NCI-H2196 (cell line): ENCODE measurements around the gene SLC25A20.

ENCODE experiments used
- DNase-seq: peaks from one replicate; lab custom pipeline; 2025; ENCODE audit not compliant: unreplicated experiment; lab: John Stamatoyannopoulos, UW

SLC25A20 gene

DNA sequence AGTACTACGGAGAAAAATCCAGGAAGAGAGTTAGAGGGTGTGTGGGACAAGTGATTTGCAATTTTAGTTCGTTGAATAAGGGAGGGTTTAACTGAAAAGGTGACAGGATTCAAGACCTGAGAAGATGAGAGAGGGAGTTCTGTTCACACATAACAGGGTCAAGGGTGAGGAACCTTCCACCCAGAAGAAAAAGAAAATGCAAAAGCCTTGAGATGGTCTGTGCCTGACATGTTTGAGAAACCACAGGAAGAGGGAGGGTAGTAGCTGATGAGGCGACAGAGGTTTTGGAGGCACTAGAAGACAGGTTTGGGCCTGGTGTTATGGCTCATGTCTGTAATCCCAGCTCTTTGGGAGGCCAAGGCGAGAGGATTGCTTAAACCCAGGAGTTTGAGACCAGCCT lies 591 bp upstream of the SLC25A20 start:
- no peak for DNase-seq

DNA sequence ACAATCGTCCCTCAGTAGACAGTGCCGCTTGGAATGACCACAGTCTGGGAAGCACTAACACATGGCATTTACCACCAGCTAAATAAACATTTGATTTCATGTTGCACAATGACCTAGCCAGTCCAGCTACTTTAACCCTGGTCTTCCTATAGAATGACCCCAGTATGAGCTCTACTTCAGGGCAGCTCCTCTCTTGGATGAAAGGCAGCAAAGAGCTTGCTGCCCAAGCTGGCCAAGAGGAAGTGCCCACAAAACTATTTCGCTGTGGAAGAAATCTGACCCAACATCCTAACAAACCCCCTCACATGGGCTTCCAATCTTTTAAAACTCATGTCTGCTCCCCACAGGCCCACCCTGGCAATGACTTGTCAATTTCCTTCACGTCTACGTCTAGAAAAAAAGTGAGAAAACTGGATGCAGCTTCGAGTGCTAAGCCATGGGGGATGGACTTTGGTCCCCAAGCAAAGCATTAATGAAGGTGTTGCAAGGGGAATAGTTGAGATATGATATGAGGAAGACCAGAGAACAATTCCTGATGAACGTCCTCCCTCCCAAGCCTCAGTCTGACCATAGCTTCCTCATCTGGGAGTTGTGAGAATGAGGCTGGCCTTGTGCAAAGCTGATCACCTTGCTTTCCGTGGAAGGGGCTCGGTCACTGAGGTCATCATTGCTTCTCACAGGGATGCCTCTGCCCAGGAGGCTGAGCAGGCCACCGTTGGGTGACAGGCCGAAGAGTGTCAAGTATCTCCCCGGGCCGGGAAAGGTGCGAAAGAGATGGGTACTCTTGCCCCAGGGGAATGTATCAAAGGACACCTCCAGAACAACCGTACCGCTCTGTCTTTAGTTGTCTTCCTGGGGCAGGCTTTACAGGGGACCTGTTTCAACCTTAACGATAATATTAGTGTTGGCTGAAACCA lies 964 bp downstream of the SLC25A20 start:
- no peak for DNase-seq

DNA sequence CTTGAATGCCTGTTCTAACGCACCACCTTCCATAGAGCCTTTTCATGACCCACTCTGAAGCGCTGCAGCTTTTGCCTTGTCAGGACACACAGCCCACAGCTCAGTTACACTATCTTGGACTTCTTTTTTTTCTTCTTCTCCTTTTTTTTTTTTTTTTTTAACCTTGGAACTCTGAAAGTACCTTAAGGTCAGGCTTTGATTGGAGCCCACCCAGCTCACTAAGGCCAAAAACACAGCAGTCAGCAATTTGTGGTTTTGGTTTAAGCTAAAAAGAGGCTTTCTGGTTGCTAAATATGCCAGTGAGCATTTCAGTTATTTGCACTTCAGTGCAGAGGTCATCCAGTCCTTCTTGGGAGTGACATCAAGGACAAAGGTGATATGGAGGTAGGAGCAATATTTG lies 1.7 kb downstream of the SLC25A20 start:
- no peak for DNase-seq

DNA sequence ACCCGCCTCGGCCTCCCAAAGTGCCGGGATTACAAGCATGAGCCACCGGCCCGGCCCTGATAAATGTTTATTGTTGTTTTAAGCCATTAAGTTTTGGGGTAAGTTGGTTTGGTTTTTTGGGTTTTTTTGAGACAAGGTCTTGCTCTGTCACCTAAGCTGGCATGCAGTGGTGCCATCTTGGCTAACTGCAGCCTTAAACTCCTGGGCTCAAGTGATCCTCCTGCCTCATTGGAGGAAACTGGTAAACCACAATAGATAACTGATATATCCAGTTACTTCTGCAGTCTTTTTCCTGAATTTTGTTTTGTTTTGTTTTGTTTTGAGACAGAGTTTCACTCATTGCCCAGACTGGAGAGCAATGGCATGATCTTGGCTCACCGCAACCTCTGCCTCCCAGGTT lies 4.2 kb downstream of the SLC25A20 start:
- no peak for DNase-seq

DNA sequence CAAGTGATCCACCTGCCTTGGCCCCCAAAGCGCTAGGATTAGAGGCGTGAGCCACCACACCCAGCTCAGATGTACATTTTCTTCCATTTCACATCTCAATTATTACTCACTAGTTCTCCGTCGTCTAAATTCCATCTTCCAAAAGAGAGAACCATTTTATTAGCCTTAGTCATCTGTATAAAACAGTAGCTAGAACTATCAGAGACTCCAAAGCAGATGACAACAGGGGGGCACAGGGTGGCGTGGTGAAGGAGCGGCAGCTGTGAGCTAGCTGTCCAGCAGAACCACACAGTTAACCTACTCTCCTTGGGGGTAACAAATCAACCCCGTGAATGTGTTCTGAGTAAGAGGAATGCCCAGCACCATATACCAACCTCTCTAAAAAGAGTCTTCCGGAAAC lies 7.1 kb downstream of the SLC25A20 start:
- no peak for DNase-seq

DNA sequence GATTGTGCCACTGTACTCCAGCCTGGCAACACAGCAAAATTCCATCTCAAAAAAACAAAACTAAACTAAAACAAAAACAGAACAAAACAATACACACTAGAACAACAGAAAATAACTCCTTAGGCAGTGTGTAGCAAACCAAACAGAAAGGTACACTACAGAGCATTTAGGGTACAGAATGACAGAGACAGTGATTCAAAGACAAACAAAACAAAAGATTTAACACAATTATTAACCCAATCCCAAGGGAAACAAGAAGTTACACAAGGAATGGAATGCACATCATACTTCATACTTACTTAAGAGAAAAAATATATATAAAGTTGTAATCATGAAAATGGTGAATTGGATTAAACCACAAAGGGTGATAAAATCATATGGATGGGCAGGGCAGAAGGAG lies 12.9 kb downstream of the SLC25A20 start:
- DNase-seq: no peak

DNA sequence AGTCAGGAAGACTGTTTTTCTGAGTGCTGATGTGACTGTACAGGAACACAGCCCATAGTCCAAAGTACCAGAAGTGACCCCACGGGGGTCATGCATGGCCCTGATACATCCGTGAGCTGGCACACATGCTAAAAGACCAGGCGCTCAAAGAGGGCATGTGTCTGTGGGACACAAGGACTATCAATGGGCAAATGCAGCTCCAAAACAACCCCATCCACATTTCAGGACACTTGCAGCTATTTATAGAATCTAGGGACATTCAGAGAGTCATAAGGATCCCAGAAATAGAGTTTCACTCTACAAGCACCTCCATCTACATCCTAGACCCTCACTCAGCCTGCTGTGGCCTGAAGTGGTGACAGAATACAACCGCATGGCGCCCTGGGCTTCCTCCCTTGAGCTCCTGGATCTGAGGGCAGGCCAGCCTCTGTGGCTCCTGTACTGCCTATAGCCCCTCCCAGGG lies 17.0 kb downstream of the SLC25A20 start:
- DNase-seq: no peak

DNA sequence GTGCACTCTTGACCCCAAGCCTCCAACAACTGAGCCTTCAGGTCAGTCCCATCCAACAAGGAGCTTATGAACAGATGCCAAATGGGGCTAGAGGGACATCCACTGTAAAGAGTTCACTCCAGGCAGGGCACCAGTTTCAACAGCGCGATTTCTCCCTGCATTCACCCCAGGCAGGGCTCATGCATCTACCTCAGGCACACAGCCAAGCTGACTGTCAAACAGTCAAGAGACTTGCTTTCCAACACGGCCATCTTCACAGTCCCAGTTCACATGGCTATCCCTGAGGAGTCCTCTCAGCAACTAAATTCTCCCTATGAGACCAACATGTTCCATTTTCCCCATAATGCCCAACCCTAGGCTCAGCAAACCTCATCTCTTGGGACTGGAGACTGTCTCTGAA lies 17.7 kb downstream of the SLC25A20 start:
- no peak for DNase-seq

DNA sequence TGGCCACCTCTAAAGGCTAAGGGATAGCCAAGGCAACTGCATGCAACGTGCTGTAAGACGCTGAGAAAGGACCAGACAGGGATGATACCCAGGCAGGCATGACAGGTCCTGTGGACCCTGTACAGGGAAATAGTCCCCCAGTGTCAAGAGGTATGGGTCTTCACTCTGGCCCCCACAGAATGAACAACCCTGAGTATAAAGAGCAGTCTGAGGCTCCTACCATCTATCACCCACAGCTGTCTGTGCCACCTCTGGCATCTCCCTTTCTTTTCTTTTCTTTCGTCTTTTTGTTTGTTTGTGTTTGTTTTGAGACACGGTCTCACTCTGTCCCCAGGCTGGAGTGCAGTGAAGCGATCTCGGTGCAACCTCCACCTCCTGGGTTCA lies 18.7 kb downstream of the SLC25A20 start:
- no peak for DNase-seq

DNA sequence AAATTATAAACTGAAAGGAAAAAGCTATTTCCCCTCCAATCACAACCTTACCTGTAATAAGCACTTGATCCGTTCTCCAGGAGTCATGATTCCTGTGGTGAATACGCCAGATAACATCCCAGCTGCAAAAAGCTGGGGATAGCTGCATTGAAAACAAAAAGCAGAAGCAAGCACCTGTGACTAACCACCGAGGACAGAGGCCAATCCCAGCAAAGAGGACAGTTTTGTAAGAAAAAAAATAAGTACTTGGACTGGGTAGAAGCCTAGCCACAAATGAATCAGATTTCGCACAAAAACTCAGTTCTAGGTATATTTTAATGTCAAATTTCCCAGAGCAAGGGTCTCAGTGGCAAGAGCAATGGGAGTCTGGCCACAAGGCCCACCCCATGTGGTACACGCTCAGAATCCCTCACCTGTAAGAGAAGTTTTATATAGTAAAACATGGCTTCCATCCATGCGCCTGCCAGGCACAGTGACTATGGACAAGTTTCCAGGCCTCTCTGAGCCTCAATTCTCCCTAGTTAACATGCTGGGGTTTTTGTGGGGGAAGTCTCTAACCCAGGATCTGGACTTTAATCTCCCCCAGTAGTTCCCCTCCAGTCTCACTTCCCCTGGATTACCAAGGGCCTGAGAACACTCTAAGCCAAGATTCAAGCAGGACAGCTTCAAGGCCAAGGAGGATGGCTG lies 19.2 kb downstream of the SLC25A20 start:
- no peak for DNase-seq

DNA sequence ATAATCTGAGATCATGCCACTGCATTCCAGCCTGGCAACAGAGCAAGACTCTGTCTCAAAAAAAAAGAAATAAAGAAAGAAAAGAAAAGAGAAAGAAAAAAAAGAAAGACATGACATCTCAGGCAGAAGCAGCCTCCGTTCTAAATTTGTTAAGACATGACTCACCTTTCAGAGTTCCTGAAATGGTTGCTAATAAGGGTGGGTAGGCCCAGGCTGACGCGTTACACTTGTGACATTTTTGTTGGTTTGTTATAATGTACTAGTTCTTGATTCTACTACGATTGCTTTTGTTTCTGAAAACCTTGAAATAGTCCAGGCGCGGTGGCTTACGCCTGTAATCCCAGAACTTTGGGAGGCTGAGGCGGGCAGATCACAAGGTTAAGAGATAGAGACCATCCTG lies 21.0 kb downstream of the SLC25A20 start:
- DNase-seq: no peak

DNA sequence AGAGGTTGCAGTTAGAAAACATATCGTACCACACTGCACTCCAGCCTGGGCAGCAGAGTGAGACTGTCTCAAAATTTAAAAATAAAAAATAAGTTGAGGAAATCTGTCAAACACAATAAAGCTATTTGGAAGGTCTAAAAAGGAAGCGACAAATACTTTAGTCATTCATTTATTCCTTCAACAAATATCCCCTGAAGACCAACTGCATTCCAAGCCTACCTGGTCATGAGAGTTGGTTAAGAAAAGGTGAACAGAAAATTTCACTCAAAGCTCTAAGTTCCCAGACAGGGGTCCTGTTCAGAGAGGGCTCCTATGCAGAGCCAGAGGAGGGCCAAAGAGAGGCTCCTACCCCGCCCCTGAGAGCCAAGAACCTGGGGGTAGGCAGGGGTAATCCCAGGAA lies 35.6 kb downstream of the SLC25A20 start:
- no peak for DNase-seq

DNA sequence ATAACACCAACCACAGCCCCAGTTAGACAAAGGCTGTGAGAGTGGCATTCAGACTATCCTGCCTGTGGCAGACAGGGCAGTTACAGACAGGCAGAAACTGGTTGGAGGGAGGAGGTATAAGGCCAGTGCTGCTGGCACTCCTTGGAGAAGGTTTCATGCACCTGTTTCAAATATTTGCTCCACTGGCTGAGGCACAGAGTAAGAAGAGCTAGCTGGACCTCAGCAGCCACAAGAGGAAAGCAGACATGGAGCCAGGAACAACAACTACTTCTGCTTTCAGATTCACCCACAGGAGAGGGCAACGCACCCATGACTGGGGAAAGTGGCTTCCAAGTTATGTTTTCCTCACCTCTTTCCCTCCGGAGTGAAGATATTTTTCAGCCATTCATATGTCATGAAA lies 39.5 kb downstream of the SLC25A20 start:
- no peak for DNase-seq

DNA sequence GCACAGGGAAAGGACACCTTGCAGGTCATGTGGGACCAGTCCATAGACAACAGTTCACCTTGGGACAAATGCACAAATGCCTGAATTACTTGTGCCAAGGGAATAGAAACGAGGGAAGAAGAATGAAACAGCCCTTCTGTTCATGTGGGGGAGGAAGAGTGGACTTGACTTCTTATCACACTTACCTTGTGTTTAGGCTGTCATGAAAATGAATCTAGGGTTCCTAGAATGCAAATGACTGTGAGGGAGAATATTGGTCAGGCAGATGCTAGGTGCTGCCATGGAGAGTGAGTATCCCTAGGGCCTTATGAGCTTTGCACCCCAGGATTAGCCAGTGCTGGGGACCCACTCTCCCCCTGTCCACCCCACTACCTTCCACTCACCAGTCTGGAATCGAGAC lies 40.0 kb downstream of the SLC25A20 start:
- DNase-seq: no peak

DNA sequence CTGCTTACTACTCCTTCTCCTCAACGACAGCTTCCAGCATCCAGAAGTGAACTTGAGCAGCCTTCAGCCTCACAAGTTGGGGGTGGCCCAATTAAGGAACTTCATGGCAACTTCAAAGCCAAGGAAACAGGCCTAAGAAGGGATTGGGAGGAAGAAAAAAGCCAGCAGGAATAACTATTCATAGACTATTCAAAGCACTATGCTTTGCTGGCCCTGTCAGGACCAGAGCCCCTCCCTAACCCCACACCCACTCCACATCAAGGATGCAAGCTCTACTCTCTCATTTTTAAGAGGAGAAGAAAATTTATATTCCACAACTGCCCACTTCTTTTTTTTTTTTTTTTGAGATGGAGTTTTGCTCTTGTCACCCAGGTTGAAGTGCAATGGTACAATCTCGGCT lies 41.0 kb downstream of the SLC25A20 start:
- DNase-seq: no peak

DNA sequence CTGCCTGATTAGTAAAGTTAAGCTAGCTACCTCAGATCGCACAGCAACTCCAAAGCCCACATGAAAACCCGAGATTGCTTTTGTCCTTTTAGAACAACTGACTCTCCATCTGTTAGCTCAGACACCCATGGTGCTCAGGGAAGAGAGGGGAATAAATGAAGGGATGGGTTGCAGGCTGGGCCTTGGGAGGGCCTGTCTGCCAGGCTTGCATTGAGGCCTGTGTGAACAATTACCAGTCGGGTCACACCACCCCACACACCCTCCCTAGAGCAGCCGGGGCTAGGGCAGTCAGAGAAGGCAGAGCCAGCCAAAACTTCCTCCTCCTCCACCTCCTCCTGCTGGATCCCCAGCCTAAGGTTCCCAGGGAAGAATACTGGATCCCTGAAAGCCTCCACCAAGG lies 42.2 kb downstream of the SLC25A20 start:
- no peak for DNase-seq

DNA sequence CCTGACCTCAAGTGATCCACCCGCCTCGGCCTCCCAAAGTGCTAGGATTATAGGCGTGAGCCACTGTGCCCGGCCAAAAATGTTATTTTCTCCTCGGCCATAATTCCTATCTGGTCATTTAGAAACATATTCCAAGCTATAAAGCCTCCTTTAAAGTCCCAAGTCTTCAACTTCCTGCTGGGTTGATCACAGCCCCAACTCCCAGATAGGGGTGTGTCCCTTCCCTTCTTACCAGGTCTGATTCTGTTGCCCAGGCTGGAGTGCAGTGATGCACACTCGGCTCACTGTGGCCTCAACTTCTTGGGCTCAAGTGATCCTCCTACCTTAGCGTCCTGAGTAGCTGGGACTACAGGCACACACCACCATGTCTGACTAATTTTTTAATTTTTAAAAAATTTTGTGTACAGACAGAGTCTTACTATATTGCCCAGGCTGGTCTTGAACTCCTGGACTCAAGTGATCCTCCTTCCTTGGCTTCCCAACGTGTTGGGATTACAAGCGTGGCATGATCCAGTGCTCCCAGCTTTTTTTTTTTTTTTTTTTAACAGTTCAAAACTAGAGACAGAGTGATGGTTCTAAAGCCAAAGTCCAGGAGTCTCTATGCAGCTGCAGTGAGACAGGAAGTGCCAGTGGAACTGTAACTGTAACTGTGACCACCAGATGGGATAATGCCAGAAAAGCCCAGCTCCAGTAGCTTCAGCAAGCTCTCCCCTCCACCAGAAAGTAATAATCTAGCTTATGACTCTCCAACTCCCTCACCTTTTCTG lies 42.8 kb downstream of the SLC25A20 start:
- DNase-seq: no peak

DNA sequence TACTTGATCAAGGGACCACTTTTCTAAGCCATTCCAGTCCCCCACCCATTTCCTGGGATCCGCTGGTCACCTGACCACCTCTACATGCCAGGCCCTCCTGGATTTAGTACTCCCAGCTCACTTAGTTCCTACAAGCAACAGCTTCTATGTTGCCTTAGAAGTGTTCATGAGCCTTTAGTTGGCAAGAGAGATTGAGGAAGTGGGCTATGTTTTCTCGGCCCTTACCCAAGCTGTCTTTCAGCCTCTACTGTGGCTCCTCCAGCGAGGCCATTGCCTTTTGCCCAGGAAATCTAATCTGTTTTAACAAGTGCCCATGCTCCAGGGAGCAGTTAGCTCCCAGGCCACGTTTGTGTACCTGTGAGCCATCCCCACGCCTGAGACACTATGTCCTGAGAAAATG lies 46.5 kb downstream of the SLC25A20 start:
- DNase-seq: no peak

DNA sequence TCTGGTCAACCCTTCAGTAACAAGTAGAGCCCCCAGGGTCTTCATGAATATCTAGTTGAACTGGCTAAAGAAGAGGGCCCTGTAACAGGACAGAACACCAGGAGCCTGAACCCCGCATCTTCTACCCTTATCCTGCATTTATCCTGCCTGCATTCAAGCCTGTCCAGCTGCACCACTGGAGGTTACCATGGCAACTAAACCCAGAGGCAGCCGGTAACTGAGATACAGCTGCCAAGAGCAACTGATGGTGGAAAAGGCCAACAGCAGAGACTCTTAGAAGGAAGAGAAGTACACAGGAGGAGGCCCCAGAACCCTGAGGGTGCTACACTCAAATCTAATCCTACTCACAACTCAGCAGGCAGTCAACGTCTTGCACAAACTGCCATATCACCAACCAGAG lies 47.3 kb downstream of the SLC25A20 start:
- DNase-seq: peak; percentile 54

DNA sequence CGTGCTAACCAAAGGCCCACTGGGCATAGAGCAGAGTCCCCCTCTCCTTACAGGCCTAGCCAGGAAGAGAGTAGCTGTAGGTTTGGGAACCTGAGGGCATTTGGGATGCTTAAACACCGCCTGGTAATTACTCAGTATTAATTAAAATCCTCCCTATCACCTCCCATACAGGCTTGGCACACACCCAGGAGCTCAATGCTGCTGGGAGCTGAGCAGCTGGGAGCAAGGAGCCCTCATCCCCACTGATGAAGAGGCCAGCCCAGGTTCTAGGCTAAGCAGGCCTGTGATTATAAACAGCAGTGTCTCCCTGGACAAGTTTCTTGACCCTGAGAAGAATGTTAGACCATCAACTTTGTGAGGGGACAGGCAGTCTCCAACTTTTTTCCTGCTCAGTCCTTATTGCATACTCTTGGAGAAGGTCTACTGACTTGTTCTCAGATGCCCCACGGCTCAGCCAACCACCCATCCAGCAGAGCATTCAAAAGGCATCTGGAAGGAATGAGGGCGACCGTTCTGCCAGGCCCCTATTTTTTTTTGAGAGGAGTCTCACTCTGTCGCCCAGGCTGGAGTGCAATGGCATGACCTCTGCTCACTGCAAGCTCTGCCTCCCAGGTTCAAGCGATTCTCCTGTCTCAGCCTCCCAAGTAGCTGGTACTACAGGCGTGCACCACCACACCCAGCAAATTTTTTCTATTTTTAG lies 49.7 kb downstream of the SLC25A20 start:
- DNase-seq: no peak
